Thyroid gland (tissue), 4 donors: ENCODE results near the gene MXD1.

Source experiments
- POLR2A ChIP-seq, 2 donors: fragments of 450-650 bp; IDR thresholded peaks; one replicate each; pipeline ENCODE4 v1.6.1; 2017; ENCODE audit warnings: antibody characterized with exemption in 2 of 2, mild to moderate bottlenecking in 2 of 2, moderate library complexity in 1 of 2
- TF ChIP-seq, protein P1 (sequence below), 6 experiments: fragments of 200-600 bp in 3 of 6; fragments of 450-650 bp in 3 of 6; sonication (generic) in 3 of 6; IDR thresholded peaks; one replicate each; pipeline ENCODE4 v1.5.1; 2016 to 2019; ENCODE audit warnings: antibody characterized with exemption in 6 of 6, mild to moderate bottlenecking in 2 of 6, inconsistent platforms in 1 of 6, moderate library complexity in 1 of 6

DNA sequence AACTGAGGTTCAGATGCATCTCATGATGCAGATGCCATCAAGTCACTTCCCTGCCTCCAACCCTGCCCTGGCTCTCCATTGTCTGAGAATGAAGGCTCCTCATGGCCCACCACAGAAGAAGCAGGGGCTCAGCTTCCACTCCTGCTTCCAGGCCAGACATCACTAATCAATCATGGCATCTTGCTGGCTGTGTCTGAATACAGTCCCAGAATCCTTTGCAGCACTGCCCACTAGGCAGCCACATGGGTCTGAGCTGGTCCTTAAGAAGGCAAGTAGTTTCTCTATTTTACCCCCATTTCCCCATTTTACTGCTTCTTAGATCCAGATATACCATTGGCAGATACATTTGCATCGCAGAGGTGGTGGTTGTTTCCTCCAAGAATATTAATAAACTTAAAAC is 39.2 kb downstream of the MXD1 start:
- TF ChIP-seq, protein P1, sequence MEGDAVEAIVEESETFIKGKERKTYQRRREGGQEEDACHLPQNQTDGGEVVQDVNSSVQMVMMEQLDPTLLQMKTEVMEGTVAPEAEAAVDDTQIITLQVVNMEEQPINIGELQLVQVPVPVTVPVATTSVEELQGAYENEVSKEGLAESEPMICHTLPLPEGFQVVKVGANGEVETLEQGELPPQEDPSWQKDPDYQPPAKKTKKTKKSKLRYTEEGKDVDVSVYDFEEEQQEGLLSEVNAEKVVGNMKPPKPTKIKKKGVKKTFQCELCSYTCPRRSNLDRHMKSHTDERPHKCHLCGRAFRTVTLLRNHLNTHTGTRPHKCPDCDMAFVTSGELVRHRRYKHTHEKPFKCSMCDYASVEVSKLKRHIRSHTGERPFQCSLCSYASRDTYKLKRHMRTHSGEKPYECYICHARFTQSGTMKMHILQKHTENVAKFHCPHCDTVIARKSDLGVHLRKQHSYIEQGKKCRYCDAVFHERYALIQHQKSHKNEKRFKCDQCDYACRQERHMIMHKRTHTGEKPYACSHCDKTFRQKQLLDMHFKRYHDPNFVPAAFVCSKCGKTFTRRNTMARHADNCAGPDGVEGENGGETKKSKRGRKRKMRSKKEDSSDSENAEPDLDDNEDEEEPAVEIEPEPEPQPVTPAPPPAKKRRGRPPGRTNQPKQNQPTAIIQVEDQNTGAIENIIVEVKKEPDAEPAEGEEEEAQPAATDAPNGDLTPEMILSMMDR (IDR thresholded peaks at IDR 0.05): no peak
- TF ChIP-seq POLR2A (IDR thresholded peaks at IDR 0.05): no peak
